ENCODE measurements around the gene CPXM2. TPM values are rescaled to one million over a fixed set of nuclear protein-coding genes. Genes with fewer than 3 reads are reported as not detected.

CPXM2 gene
- total RNA-seq, 1 experiment from 2014 or later: 0.12 TPM

DNA sequence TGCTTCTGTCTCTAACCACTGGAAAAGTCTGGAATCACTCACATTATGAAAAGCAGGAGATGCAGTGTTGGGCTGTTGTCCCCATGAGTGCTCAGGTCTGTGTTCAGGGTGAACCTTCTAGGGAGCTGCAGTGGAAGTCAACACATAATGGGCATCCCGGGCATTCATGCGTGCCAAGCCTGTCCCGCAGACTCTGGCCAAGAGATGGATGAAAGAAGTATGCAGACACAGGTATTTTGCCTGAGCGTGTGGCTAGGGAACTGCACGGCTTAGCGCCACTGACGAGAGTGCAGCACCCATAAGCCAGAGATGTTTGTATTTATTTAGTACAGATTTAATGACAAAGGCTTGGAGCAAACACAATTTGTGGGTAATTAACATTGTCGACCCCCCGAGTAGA lies 140.7 kb downstream of the CPXM2 start:
- Histone ChIP-seq H3K4me1 (ENCODE audit: control insufficient read depth in 1 of 2, insufficient read depth in 2 of 2, low read length in 2 of 2) (no peaks in the 10 kb centered on the region), H3K9ac (ENCODE audit: low read length) (no peak overlapping the region), H3K27me3 (ENCODE audit: insufficient read depth, low read length) (peaks cover 76% of the 10 kb centered on the region), H4K20me1 (ENCODE audit: insufficient read depth) (no peaks in the 10 kb centered on the region), H3K4me2 (ENCODE audit: low read length) (no peak overlapping the region), H3K9me3 (ENCODE audit: control insufficient read depth in 1 of 2, insufficient read depth in 1 of 2, low read depth in 1 of 2, low read length in 2 of 2) (no peaks in the 10 kb centered on the region), H3K27ac (ENCODE audit: low read depth, low read length) (no peak overlapping the region), H3K79me2 (ENCODE audit: insufficient read depth, low read length) (no peaks in the 10 kb centered on the region), H3K9me2 (ENCODE audit: insufficient read depth) (no peaks in the 10 kb centered on the region), H3K36me3 (ENCODE audit: control insufficient read depth in 1 of 2, insufficient read depth in 2 of 2, low read length in 2 of 2) (no peaks in the 10 kb centered on the region), H2AFZ (ENCODE audit: low read depth, low read length, poor library complexity, severe bottlenecking) (no peak overlapping the region), H3K4me3 (replicated peaks in 1 of 2; ENCODE audit: low read depth in 1 of 2, low read length in 2 of 2) (no peak overlapping the region)
- ChIA-PET POLR2A (no interaction called here), RAD21 (ENCODE audit: low non-redundant PET in 1 of 2, low total read pairs in 2 of 2, uncharacterized antibody in 2 of 2, unreplicated experiment in 2 of 2) (no interaction called here), CTCF (no interaction called here)
- no TSS peak for BruUV-seq (replicated peaks)
- TF ChIP-seq RAD21 (IDR thresholded peaks at IDR 0.05; ENCODE audit: low read depth): no peak
- TF ChIP-seq SRF (IDR thresholded peaks at IDR 0.05; ENCODE audit: low read depth): no peak
- no peak for TF ChIP-seq EZH2 (IDR thresholded peaks at IDR 0.05)
- TF ChIP-seq, protein P1, sequence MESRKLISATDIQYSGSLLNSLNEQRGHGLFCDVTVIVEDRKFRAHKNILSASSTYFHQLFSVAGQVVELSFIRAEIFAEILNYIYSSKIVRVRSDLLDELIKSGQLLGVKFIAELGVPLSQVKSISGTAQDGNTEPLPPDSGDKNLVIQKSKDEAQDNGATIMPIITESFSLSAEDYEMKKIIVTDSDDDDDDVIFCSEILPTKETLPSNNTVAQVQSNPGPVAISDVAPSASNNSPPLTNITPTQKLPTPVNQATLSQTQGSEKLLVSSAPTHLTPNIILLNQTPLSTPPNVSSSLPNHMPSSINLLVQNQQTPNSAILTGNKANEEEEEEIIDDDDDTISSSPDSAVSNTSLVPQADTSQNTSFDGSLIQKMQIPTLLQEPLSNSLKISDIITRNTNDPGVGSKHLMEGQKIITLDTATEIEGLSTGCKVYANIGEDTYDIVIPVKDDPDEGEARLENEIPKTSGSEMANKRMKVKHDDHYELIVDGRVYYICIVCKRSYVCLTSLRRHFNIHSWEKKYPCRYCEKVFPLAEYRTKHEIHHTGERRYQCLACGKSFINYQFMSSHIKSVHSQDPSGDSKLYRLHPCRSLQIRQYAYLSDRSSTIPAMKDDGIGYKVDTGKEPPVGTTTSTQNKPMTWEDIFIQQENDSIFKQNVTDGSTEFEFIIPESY (IDR thresholded peaks at IDR 0.05; ENCODE audit: extremely low read depth, insufficient replicate concordance, low read length): no peak
- no peak for TF ChIP-seq ZFX (IDR thresholded peaks at IDR 0.05)
- no peak for TF ChIP-seq SIN3A (IDR thresholded peaks at IDR 0.05; ENCODE audit: low read depth)
- TF ChIP-seq, protein P2, sequence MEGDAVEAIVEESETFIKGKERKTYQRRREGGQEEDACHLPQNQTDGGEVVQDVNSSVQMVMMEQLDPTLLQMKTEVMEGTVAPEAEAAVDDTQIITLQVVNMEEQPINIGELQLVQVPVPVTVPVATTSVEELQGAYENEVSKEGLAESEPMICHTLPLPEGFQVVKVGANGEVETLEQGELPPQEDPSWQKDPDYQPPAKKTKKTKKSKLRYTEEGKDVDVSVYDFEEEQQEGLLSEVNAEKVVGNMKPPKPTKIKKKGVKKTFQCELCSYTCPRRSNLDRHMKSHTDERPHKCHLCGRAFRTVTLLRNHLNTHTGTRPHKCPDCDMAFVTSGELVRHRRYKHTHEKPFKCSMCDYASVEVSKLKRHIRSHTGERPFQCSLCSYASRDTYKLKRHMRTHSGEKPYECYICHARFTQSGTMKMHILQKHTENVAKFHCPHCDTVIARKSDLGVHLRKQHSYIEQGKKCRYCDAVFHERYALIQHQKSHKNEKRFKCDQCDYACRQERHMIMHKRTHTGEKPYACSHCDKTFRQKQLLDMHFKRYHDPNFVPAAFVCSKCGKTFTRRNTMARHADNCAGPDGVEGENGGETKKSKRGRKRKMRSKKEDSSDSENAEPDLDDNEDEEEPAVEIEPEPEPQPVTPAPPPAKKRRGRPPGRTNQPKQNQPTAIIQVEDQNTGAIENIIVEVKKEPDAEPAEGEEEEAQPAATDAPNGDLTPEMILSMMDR (IDR thresholded peaks at IDR 0.05 in 2 of 3, conservative IDR thresholded peaks at IDR 0.05 in 1 of 3; ENCODE audit: borderline replicate concordance in 1 of 3, insufficient read depth in 1 of 3, low read depth in 2 of 3, low read length in 2 of 3): no peak
- TF ChIP-seq TCF7L2 (IDR thresholded peaks at IDR 0.05; ENCODE audit: borderline replicate concordance, extremely low read depth, insufficient read depth, insufficient read length): no peak
- TF ChIP-seq FOSL1 (IDR thresholded peaks at IDR 0.05; ENCODE audit: low read depth): no peak
- TF ChIP-seq, protein P3, sequence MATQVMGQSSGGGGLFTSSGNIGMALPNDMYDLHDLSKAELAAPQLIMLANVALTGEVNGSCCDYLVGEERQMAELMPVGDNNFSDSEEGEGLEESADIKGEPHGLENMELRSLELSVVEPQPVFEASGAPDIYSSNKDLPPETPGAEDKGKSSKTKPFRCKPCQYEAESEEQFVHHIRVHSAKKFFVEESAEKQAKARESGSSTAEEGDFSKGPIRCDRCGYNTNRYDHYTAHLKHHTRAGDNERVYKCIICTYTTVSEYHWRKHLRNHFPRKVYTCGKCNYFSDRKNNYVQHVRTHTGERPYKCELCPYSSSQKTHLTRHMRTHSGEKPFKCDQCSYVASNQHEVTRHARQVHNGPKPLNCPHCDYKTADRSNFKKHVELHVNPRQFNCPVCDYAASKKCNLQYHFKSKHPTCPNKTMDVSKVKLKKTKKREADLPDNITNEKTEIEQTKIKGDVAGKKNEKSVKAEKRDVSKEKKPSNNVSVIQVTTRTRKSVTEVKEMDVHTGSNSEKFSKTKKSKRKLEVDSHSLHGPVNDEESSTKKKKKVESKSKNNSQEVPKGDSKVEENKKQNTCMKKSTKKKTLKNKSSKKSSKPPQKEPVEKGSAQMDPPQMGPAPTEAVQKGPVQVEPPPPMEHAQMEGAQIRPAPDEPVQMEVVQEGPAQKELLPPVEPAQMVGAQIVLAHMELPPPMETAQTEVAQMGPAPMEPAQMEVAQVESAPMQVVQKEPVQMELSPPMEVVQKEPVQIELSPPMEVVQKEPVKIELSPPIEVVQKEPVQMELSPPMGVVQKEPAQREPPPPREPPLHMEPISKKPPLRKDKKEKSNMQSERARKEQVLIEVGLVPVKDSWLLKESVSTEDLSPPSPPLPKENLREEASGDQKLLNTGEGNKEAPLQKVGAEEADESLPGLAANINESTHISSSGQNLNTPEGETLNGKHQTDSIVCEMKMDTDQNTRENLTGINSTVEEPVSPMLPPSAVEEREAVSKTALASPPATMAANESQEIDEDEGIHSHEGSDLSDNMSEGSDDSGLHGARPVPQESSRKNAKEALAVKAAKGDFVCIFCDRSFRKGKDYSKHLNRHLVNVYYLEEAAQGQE (IDR thresholded peaks at IDR 0.05; ENCODE audit: low read depth): no peak
- no peak for TF ChIP-seq EZH2phosphoT487 (IDR thresholded peaks at IDR 0.05; ENCODE audit: borderline replicate concordance)
- no peak for TF ChIP-seq EGR1 (IDR thresholded peaks at IDR 0.05; ENCODE audit: low read depth)
- DNase-seq (ENCODE audit: low read depth, low spot score) (no peak), ATAC-seq (no peak)
- intact Hi-C loops (cut with micrococcal nuclease): no loop called here

Measured in HCT116 (cell line).